Osteocyte (in vitro differentiated cells): ENCODE data around the gene NOS1AP. TPM values are rescaled to one million over a fixed set of nuclear protein-coding genes. Genes with fewer than 3 reads are reported as not detected.

ENCODE experiments used
- DNase-seq: peaks from one replicate; pipeline ENCODE4 v3.0.0; 2021; ENCODE audit warnings: mixed read lengths; ENCODE audit not compliant: unreplicated experiment; ENCODE audit errors: extremely low spot score
- H3K27ac Mint-ChIP-seq: one replicate; pipeline ENCODE4 v1.8.0; 2021; ENCODE audit warnings: mild to moderate bottlenecking, mixed read lengths; ENCODE audit not compliant: unreplicated experiment
- H3K27me3 Mint-ChIP-seq: one replicate; pipeline ENCODE4 v1.8.0; 2021; ENCODE audit warnings: mixed read lengths; ENCODE audit not compliant: unreplicated experiment
- H3K36me3 Mint-ChIP-seq: one replicate; pipeline ENCODE4 v1.8.0; 2021; ENCODE audit warnings: mixed read lengths; ENCODE audit not compliant: unreplicated experiment
- H3K4me1 Mint-ChIP-seq: one replicate; pipeline ENCODE4 v1.8.0; 2021; ENCODE audit warnings: mixed read lengths; ENCODE audit not compliant: unreplicated experiment
- H3K4me3 Mint-ChIP-seq: one replicate; pipeline ENCODE4 v1.8.0; 2021; ENCODE audit warnings: mild to moderate bottlenecking, moderate library complexity, mixed read lengths; ENCODE audit not compliant: unreplicated experiment
- H3K9me3 Mint-ChIP-seq: one replicate; pipeline ENCODE4 v1.8.0; 2021; ENCODE audit warnings: mixed read lengths; ENCODE audit not compliant: unreplicated experiment
- total RNA-seq: library from RNA; stranded (reverse); gene quantifications from 2 replicates; pipeline ENCODE4 v1.2.1, GENCODE V29; 2021
- TF ChIP-seq, protein P1 (sequence below): fragments of 200-600 bp; sonication (generic); IDR thresholded peaks from 2 replicates; pipeline ENCODE4 v1.5.0; 2021; ENCODE audit warnings: antibody characterized with exemption, mild to moderate bottlenecking, moderate library complexity

The NOS1AP gene
- total RNA-seq, 1 donor from 2014 or later = 2.5 TPM

DNA sequence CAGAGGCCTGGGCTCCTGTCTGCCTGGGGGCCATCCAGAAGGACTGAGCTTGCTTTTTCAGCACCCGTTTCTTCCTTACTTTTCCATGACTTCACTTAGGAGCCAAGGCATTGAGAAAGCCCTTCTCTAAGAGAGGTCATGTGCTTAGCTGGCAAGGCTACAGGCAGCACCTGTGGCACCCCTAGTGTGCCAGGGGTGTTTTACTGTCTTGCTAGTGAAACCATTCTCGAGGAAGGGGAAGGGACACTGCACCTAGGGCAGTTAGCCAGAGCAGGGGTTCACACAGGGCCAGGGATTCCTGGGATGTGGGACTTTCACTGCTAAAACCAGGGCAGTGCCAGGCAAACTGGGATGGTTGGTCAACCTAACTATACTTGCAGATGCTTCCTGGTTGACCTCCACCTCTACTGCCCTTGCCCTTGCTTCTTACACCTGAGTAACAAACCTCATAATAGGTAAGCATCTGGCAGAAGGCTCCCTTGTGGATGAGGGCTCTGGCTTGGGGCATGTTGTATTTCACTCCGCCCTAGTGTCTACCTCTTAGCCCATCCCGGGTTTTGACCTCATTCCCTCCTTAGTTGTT lies 69.2 kb downstream of the NOS1AP start:
- Mint-ChIP-seq H3K27ac (no peak overlapping the region), H3K36me3 (no peaks in the 10 kb centered on the region), H3K9me3 (no peaks in the 10 kb centered on the region), H3K4me3 (no peak overlapping the region), H3K4me1 (peaks cover 12% of the 10 kb centered on the region), H3K27me3 (peaks cover under 1% of the 10 kb centered on the region)
- DNase-seq = no peak
- TF ChIP-seq, protein P1, sequence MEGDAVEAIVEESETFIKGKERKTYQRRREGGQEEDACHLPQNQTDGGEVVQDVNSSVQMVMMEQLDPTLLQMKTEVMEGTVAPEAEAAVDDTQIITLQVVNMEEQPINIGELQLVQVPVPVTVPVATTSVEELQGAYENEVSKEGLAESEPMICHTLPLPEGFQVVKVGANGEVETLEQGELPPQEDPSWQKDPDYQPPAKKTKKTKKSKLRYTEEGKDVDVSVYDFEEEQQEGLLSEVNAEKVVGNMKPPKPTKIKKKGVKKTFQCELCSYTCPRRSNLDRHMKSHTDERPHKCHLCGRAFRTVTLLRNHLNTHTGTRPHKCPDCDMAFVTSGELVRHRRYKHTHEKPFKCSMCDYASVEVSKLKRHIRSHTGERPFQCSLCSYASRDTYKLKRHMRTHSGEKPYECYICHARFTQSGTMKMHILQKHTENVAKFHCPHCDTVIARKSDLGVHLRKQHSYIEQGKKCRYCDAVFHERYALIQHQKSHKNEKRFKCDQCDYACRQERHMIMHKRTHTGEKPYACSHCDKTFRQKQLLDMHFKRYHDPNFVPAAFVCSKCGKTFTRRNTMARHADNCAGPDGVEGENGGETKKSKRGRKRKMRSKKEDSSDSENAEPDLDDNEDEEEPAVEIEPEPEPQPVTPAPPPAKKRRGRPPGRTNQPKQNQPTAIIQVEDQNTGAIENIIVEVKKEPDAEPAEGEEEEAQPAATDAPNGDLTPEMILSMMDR = no peak

- H3K4me1 Mint-ChIP-seq = peaks cover 12% of the 10 kb centered on the region
- H3K27me3 Mint-ChIP-seq = no peaks in the 10 kb centered on the region
- H3K27ac Mint-ChIP-seq = no peak overlapping the region
- no peaks in the 10 kb centered on the region for H3K9me3 Mint-ChIP-seq
- no peak for DNase-seq
- TF ChIP-seq, protein P1 = no peak
- no peaks in the 10 kb centered on the region for H3K36me3 Mint-ChIP-seq
- no peak overlapping the region for H3K4me3 Mint-ChIP-seq
These were observed 69.7 kb downstream of the NOS1AP start for GRCh38 chr1:162139211-162139610.

GRCh38 chr1:162141281-162142054 lies 72.0 kb downstream of the NOS1AP start:
- Mint-ChIP-seq H3K27me3 (no peaks in the 10 kb centered on the region), H3K27ac (no peak overlapping the region), H3K9me3 (no peaks in the 10 kb centered on the region), H3K4me1 (peaks cover 11% of the 10 kb centered on the region), H3K4me3 (no peak overlapping the region), H3K36me3 (no peaks in the 10 kb centered on the region)
- TF ChIP-seq, protein P1 = no peak
- DNase-seq = no peak

- Mint-ChIP-seq H3K27me3 (no peaks in the 10 kb centered on the region), H3K9me3 (no peaks in the 10 kb centered on the region), H3K36me3 (no peaks in the 10 kb centered on the region), H3K27ac (no peak overlapping the region), H3K4me3 (no peak overlapping the region), H3K4me1 (peaks cover 2% of the 10 kb centered on the region)
- TF ChIP-seq, protein P1 = no peak
- DNase-seq = no peak
These were observed 73.5 kb downstream of the NOS1AP start for GRCh38 chr1:162142968-162143367.

- Mint-ChIP-seq H3K36me3 (no peaks in the 10 kb centered on the region), H3K4me1 (peaks cover 2% of the 10 kb centered on the region), H3K27me3 (no peaks in the 10 kb centered on the region), H3K9me3 (no peaks in the 10 kb centered on the region), H3K4me3 (no peak overlapping the region), H3K27ac (no peak overlapping the region)
- no peak for DNase-seq
- TF ChIP-seq, protein P1 = no peak
These were observed 74.8 kb downstream of the NOS1AP start for GRCh38 chr1:162144268-162144667.
